IMR-90 (cell line): ENCODE results near the gene C19orf85. TPM values are rescaled to one million over a fixed set of nuclear protein-coding genes. Genes with fewer than 3 reads are reported as not detected.

Experiments
- ATAC-seq: fragments of 200-7000 bp; cut with Tn5 transposase; 2 replicates; pipeline ENCODE4 v1.9.1; 2020; ENCODE audit warnings: low read depth, mild to moderate bottlenecking, moderate library complexity
- BruUV-seq: library from RNA; stranded (reverse); fragments of 400-500 nt; replicated peaks from 2 replicates; lab custom pipeline; 2021; lab: Mats Ljungman, UMichigan
- CTCF ChIA-PET: fragments of 300-600 bp; formaldehyde crosslinking; extraction: SDS; loops from one replicate; lab custom pipeline; 2021; ENCODE audit warnings: antibody characterized with exemption; lab: Yijun Ruan, JAX
- POLR2A ChIA-PET: fragments of 300-600 bp; sonication (Branson Sonifier 250); formaldehyde crosslinking; loops from one replicate; lab custom pipeline; 2022; ENCODE audit warnings: antibody characterized with exemption; ENCODE audit not compliant: unreplicated experiment; lab: Charles Lee
- DNase-seq: peaks from one replicate; pipeline ENCODE4 v3.0.0; 2013
- H2AFZ ChIP-seq: replicated peaks from 2 replicates; pipeline ENCODE3; 2013; ENCODE audit warnings: low read length, mild to moderate bottlenecking; ENCODE audit not compliant: poor library complexity
- H2AK5ac ChIP-seq: 2 replicates; pipeline ENCODE4 v1.6.1; 2013; ENCODE audit warnings: low read depth, low read length, inconsistent platforms
- H2AK9ac ChIP-seq: replicated peaks from 2 replicates; pipeline ENCODE3; 2013; ENCODE audit warnings: mild to moderate bottlenecking, low read depth, low read length, moderate library complexity; ENCODE audit not compliant: poor library complexity
- H2BK120ac ChIP-seq: 2 replicates; pipeline ENCODE4 v1.6.1; 2013; ENCODE audit warnings: low read depth, low read length, inconsistent platforms
- H2BK15ac ChIP-seq: 3 replicates; pipeline ENCODE4 v1.6.1; 2013; ENCODE audit warnings: low read depth, low read length, inconsistent platforms
- H2BK20ac ChIP-seq: 2 replicates; pipeline ENCODE4 v1.6.1; 2013; ENCODE audit warnings: low read depth, mild to moderate bottlenecking, inconsistent platforms, low read length, moderate library complexity
- H2BK5ac ChIP-seq: 2 replicates; pipeline ENCODE4 v1.6.1; 2013; ENCODE audit warnings: mild to moderate bottlenecking, low read depth, low read length, inconsistent platforms; ENCODE audit not compliant: poor library complexity, severe bottlenecking
- H3K14ac ChIP-seq: replicated peaks from 2 replicates; pipeline ENCODE4 v1.6.1; 2013; ENCODE audit warnings: low read depth, low read length, inconsistent platforms
- H3K18ac ChIP-seq: 2 replicates; pipeline ENCODE4 v1.6.1; 2013; ENCODE audit warnings: low read depth, low read length, control low read depth
- H3K23ac ChIP-seq: 2 replicates; pipeline ENCODE4 v1.6.1; 2013; ENCODE audit warnings: low read depth, low read length, inconsistent platforms
- H3K27ac ChIP-seq: 2 replicates; pipeline ENCODE4 v1.5.1; 2013; ENCODE audit warnings: mild to moderate bottlenecking, control low read depth, low read length; ENCODE audit not compliant: insufficient read depth
- H3K27me3 ChIP-seq: 2 replicates; pipeline ENCODE4 v1.6.1; 2013; ENCODE audit warnings: low read length; ENCODE audit not compliant: control insufficient read depth, insufficient read depth
- H3K36me3 ChIP-seq: 2 replicates; pipeline ENCODE4 v1.6.1; 2013; ENCODE audit warnings: low read length, mixed read lengths; ENCODE audit not compliant: control insufficient read depth, insufficient read depth
- H3K4ac ChIP-seq: 2 replicates; pipeline ENCODE4 v1.6.1; 2013; ENCODE audit warnings: low read depth, low read length, inconsistent platforms
- H3K4me1 ChIP-seq: 2 replicates; pipeline ENCODE4 v1.6.1; 2013; ENCODE audit warnings: low read length, mixed read lengths; ENCODE audit not compliant: control insufficient read depth, insufficient read depth
- H3K4me2 ChIP-seq: 2 replicates; pipeline ENCODE4 v1.6.1; 2013; ENCODE audit warnings: low read depth, mild to moderate bottlenecking, control low read depth, low read length, moderate library complexity
- H3K4me3 ChIP-seq: 2 replicates; pipeline ENCODE4 v1.5.1; 2013; ENCODE audit warnings: low read depth, mild to moderate bottlenecking, control low read depth, low read length, moderate library complexity; ENCODE audit not compliant: insufficient read depth
- H3K56ac ChIP-seq: 2 replicates; pipeline ENCODE4 v1.6.1; 2013; ENCODE audit warnings: low read length, inconsistent platforms; ENCODE audit not compliant: insufficient read depth; ENCODE audit errors: extremely low read depth
- H3K79me1 ChIP-seq, 2 experiments: 2 replicates each; pipeline ENCODE4 v1.6.1; 2013; ENCODE audit warnings: low read length in 2 of 2, inconsistent platforms in 1 of 2, low read depth in 1 of 2
- H3K9ac ChIP-seq: 2 replicates; pipeline ENCODE4 v1.6.1; 2013; ENCODE audit warnings: low read depth, low read length, control low read depth
- H3K9me1 ChIP-seq: 2 replicates; pipeline ENCODE4 v1.6.1; 2013; ENCODE audit warnings: low read length, inconsistent platforms; ENCODE audit not compliant: insufficient read depth
- H3K9me3 ChIP-seq: 2 replicates; pipeline ENCODE4 v1.6.1; 2013; ENCODE audit warnings: low read length; ENCODE audit not compliant: control insufficient read depth, insufficient read depth
- H4K20me1 ChIP-seq: 2 replicates; pipeline ENCODE4 v1.6.1; 2013; ENCODE audit warnings: low read length, inconsistent platforms; ENCODE audit not compliant: insufficient read depth
- H4K5ac ChIP-seq: 2 replicates; pipeline ENCODE4 v1.6.1; 2013; ENCODE audit warnings: mild to moderate bottlenecking, low read depth, low read length, control low read depth
- H4K8ac ChIP-seq, 2 experiments: 2 replicates each; pipeline ENCODE4 v1.6.1; 2013; ENCODE audit warnings: low read depth in 2 of 2, low read length in 2 of 2, control low read depth in 1 of 2, inconsistent platforms in 1 of 2
- H4K91ac ChIP-seq: 2 replicates; pipeline ENCODE4 v1.6.1; 2013; ENCODE audit warnings: low read depth, low read length, inconsistent platforms; ENCODE audit not compliant: insufficient read depth
- BHLHE40 ChIP-seq: fragments of 150-350 bp; IDR thresholded peaks from 2 replicates; pipeline ENCODE4 v1.6.1; 2016; ENCODE audit warnings: mild to moderate bottlenecking, low read depth, low read length
- CTCF ChIP-seq: conservative IDR thresholded peaks from 2 replicates; pipeline ENCODE4 v1.5.1; 2012; ENCODE audit warnings: mild to moderate bottlenecking, low read depth, low read length, improper control_type of control experiment
- ELK1 ChIP-seq: fragments of 150-350 bp; IDR thresholded peaks from 2 replicates; pipeline ENCODE4 v1.6.1; 2016; ENCODE audit warnings: low read depth, mild to moderate bottlenecking, low read length, moderate library complexity, borderline replicate concordance
- FOS ChIP-seq: fragments of 150-350 bp; IDR thresholded peaks from 2 replicates; pipeline ENCODE4 v1.6.1; 2016; ENCODE audit warnings: low read depth, low read length
- MAFK ChIP-seq: IDR thresholded peaks from 2 replicates; pipeline ENCODE4 v1.6.1; 2012; ENCODE audit warnings: low read depth, low read length, improper control_type of control experiment
- MAZ ChIP-seq: IDR thresholded peaks from 2 replicates; pipeline ENCODE4 v1.6.1; 2012; ENCODE audit warnings: low read depth, mild to moderate bottlenecking, low read length, improper control_type of control experiment, moderate library complexity, borderline replicate concordance
- MXI1 ChIP-seq: IDR thresholded peaks from 2 replicates; pipeline ENCODE4 v1.6.1; 2012; ENCODE audit warnings: low read depth, mild to moderate bottlenecking, low read length, moderate library complexity, borderline replicate concordance
- NFE2L2 ChIP-seq: fragments of 150-350 bp; IDR thresholded peaks from 2 replicates; pipeline ENCODE4 v1.6.1; 2016; ENCODE audit warnings: low read depth, mild to moderate bottlenecking, low read length
- POLR2A ChIP-seq: IDR thresholded peaks from 2 replicates; pipeline ENCODE4 v1.6.1; 2012; ENCODE audit warnings: mild to moderate bottlenecking, low read depth, low read length
- RAD21 ChIP-seq: IDR thresholded peaks from 2 replicates; pipeline ENCODE4 v1.6.1; 2012; ENCODE audit warnings: low read length, improper control_type of control experiment
- RCOR1 ChIP-seq: IDR thresholded peaks from 2 replicates; pipeline ENCODE4 v1.6.1; 2012; ENCODE audit warnings: mild to moderate bottlenecking, low read length, improper control_type of control experiment; ENCODE audit not compliant: insufficient replicate concordance
- RFX5 ChIP-seq: IDR thresholded peaks from 2 replicates; pipeline ENCODE4 v1.8.0; 2012; ENCODE audit warnings: low read depth, mild to moderate bottlenecking, low read length, moderate library complexity
- SMC3 ChIP-seq: fragments of 150-350 bp; IDR thresholded peaks from 2 replicates; pipeline ENCODE4 v1.6.1; 2016; ENCODE audit warnings: low read depth, mild to moderate bottlenecking, antibody characterized with exemption, low read length, moderate library complexity
- WGBS, 2 experiments: methylation state at CpG; one replicate each; pipeline versions ENCODE4 v1.1.5 to v1.1.7; 2013; ENCODE audit warnings: missing lambda C conversion rate in 2 of 2; ENCODE audit not compliant: insufficient read length in 1 of 2; ENCODE audit errors: extremely low coverage in 2 of 2; 5-methylcytosine and 5-hydroxymethylcytosine counted together
- dilution Hi-C: fragments of 300-500 bp; cut with HindIII; formaldehyde crosslinking; loops from one replicate; pipeline ENCODE4 v1.14.3; 2018; ENCODE audit warnings: low sequenced_read_pairs; ENCODE audit not compliant: unreplicated experiment
- in situ Hi-C: fragments of 300-500 bp; cut with MboI; formaldehyde crosslinking; loops from 3 replicates; pipeline ENCODE4 v1.14.3; 2019; ENCODE audit warnings: low sequenced_read_pairs, inconsistent platforms, mixed read lengths
- intact Hi-C: fragments of 100-400 bp; cut with micrococcal nuclease; formaldehyde crosslinking; loops from 2 replicates; pipeline ENCODE4 v1.10.0; 2022
- polyA plus RNA-seq, 3 experiments: library from polyadenylated mRNA; depleted of rRNA; stranded (reverse); fragments of >200 nt; gene quantifications; 2 replicates each; pipeline ENCODE4 v1.2.3, GENCODE V29; 2012; ENCODE audit warnings: low replicate concordance in 1 of 3
- total RNA-seq: library from RNA; depleted of rRNA; stranded (reverse); fragments of >200 nt; gene quantifications from 2 replicates; pipeline ENCODE4 v1.2.3, GENCODE V29; 2012

C19orf85 gene
- total and polyA plus RNA-seq, 2 of the 4 experiments (the other 2 are of a cell fraction) = not detected

GRCh38 chr19:55476100-55476775, 11.7 kb upstream of the C19orf85 start, which contains the start of gene ZNF628:
TSS of gene ZNF628 (plus strand) at chr19:55476617. CDS start at chr19:55479911, 3,294 bp downstream.
- H3K4me1 ChIP-seq = peaks cover 9% of the 10 kb centered on the region
- H2BK5ac ChIP-seq = peak within 1 kb of the TSS; percentile 85
- peak within 1 kb of the TSS; percentile 98; the same call in 1 of the 2 replicates for H3K23ac ChIP-seq
- H4K5ac ChIP-seq = peak within 1 kb of the TSS; percentile 99
- peak within 1 kb of the TSS; percentile 84 for H2AK9ac ChIP-seq
- H2BK120ac ChIP-seq = peak within 1 kb of the TSS; percentile 78
- intact Hi-C loops (loop anchor here (1.0 kb wide), 1 partner anchor 11 kb away; no protein-coding TSS in a partner anchor), dilution Hi-C loops (no loop called here), in situ Hi-C loops (loop anchor here (25.0 kb wide), 1 partner anchor 1014 kb away; the partner anchor contains the start of genes CDC42EP5 and LENG9)
- WGBS, 2 experiments = 0% methylated on average over 24 of the region's 61 CpGs; no CpG with 5 or more reads in 1 of the 2 experiments
- DNase-seq (peak; percentile 98), ATAC-seq (peak; percentile 96)
- H3K79me1 ChIP-seq = peaks cover 14 to 36% of the 10 kb centered on the region in 2 experiments
- peak within 1 kb of the TSS; percentile 90 for H2AK5ac ChIP-seq
- H2BK15ac ChIP-seq = peak within 1 kb of the TSS; percentile 77; the same call in 1 of the 3 replicates
- H3K27ac ChIP-seq = peak within 1 kb of the TSS; percentile 85
- H3K27me3 ChIP-seq = no peaks in the 10 kb centered on the region
- H4K20me1 ChIP-seq = no peaks in the 10 kb centered on the region; the same call in 1 of the 2 replicates
- H3K9me3 ChIP-seq = no peaks in the 10 kb centered on the region
- no TSS peak for BruUV-seq
- peak within 1 kb of the TSS; percentile 88 for H3K56ac ChIP-seq
- H3K14ac ChIP-seq = peak within 1 kb of the TSS; percentile 99
- peak within 1 kb of the TSS; percentile 92; the same call in 1 of the 2 replicates for H2BK20ac ChIP-seq
- H2AFZ ChIP-seq = peak within 1 kb of the TSS; percentile 97
- peaks cover 1% of the 10 kb centered on the region; the same call in 1 of the 2 replicates for H3K36me3 ChIP-seq
- CTCF ChIA-PET = interaction anchor here (1.0 to 1.6 kb wide), 4 partner anchors 9 to 28 kb away, joined by 3 to 13 read pairs (median 4); partner anchors contain the start of gene ISOC2
- H3K4me2 ChIP-seq = peak within 1 kb of the TSS; percentile 96
- peak within 1 kb of the TSS; percentile 99 for H4K8ac ChIP-seq
- H3K9me1 ChIP-seq = peaks cover 18% of the 10 kb centered on the region
- POLR2A ChIA-PET = interaction anchor here (0.5 to 1.4 kb wide), 3 partner anchors 9 to 73 kb away, joined by 3 to 8 read pairs (median 5); partner anchors contain the start of gene NAT14
- peak within 1 kb of the TSS; percentile 91 for H3K4ac ChIP-seq
- H4K91ac ChIP-seq = peak within 1 kb of the TSS; percentile 90
- H3K4me3 ChIP-seq = peak within 1 kb of the TSS; percentile 73
- peak within 1 kb of the TSS; percentile 79 for H3K18ac ChIP-seq
- H3K9ac ChIP-seq = peak within 1 kb of the TSS; percentile 81
- TF ChIP-seq ELK1 (no peak), MAFK (no peak), RCOR1 (no peak), CTCF (no peak), FOS (no peak; the same call in 1 of the 2 replicates), RAD21 (no peak), MXI1 (peak; percentile 64; the same call in 1 of the 2 replicates), BHLHE40 (no peak; the same call in 1 of the 2 replicates), SMC3 (no peak), NFE2L2 (no peak), MAZ (peak; percentile 87), RFX5 (peak; percentile 8; the same call in 1 of the 2 replicates), POLR2A (peak; percentile 71)
